GM18870 (cell line): ENCODE results near the gene UNC93A.
"Not testable (repeated sequence)": the region's sequence is repeated elsewhere in the genome, so short reads cannot be mapped to it uniquely, and the experiment has no call there.

Experiments
- ATAC-seq: cut with Tn5 transposase; IDR thresholded peaks from one replicate; pipeline ENCODE4 v1.9.1; 2021; ENCODE audit warnings: moderate library complexity; ENCODE audit not compliant: unreplicated experiment

UNC93A gene

GRCh38 chr6:167309355-167310192 lies 18.5 kb downstream of the UNC93A start:
- not testable (repeated sequence) for ATAC-seq

- ATAC-seq: no peak
These were observed 20.2 kb downstream of the UNC93A start for GRCh38 chr6:167311286-167311685.

GRCh38 chr6:167311691-167312090 lies 20.6 kb downstream of the UNC93A start:
- not testable (repeated sequence) for ATAC-seq

- no peak for ATAC-seq
These were observed 23.2 kb downstream of the UNC93A start for GRCh38 chr6:167314180-167314821.

GRCh38 chr6:167317172-167317571 lies 26.1 kb downstream of the UNC93A start:
- ATAC-seq: no peak

- ATAC-seq: not testable (repeated sequence)
These were observed 27.2 kb downstream of the UNC93A start for GRCh38 chr6:167318354-167318753.

GRCh38 chr6:167318856-167319255 lies 27.7 kb downstream of the UNC93A start:
- ATAC-seq: not testable (repeated sequence)

- not testable (repeated sequence) for ATAC-seq
These were observed 29.0 kb downstream of the UNC93A start for GRCh38 chr6:167319856-167320753.

GRCh38 chr6:167320754-167321056 lies 29.6 kb downstream of the UNC93A start:
- ATAC-seq: not testable (repeated sequence)

- not testable (repeated sequence) for ATAC-seq
These were observed 30.1 kb downstream of the UNC93A start for GRCh38 chr6:167321185-167321584.

- no peak for ATAC-seq
These were observed 32.0 kb downstream of the UNC93A start for GRCh38 chr6:167323111-167323510.

- ATAC-seq: no peak
These were observed 33.0 kb downstream of the UNC93A start for GRCh38 chr6:167324111-167324510.

- ATAC-seq: no peak
These were observed 34.7 kb downstream of the UNC93A start for GRCh38 chr6:167325766-167326165.

GRCh38 chr6:167327391-167327790 lies 36.3 kb downstream of the UNC93A start:
- no peak for ATAC-seq

GRCh38 chr6:167328086-167328485 lies 37.0 kb downstream of the UNC93A start:
- no peak for ATAC-seq

GRCh38 chr6:167329014-167329413 lies 37.9 kb downstream of the UNC93A start:
- no peak for ATAC-seq

- ATAC-seq: no peak
These were observed 39.6 kb downstream of the UNC93A start for GRCh38 chr6:167330750-167331149.

- no peak for ATAC-seq
These were observed 40.5 kb downstream of the UNC93A start for GRCh38 chr6:167331565-167331964.

- ATAC-seq: no peak
These were observed 45.9 kb downstream of the UNC93A start for GRCh38 chr6:167336844-167337630.

GRCh38 chr6:167337675-167338449 lies 46.7 kb downstream of the UNC93A start:
- no peak for ATAC-seq
